Left cardiac atrium (tissue), 4 donors: Measurements from ENCODE around the gene KIF11. TPM values are rescaled to one million over a fixed set of nuclear protein-coding genes. Genes with fewer than 3 reads are reported as not detected.

ENCODE experiments used
- ATAC-seq, 2 donors: fragments of 200-7000 bp; cut with Tn5 transposase; one replicate each; pipeline ENCODE4 v1.9.1; 2020; ENCODE audit warnings: mild to moderate bottlenecking in 2 of 2, moderate library complexity in 2 of 2
- DNase-seq: peaks from one replicate; pipeline ENCODE4 v3.0.0-alpha.2; 2020
- intact Hi-C, 2 donors: fragments of 100-400 bp; cut with DNase I; formaldehyde crosslinking; loops; one replicate each; pipeline versions ENCODE4 v1.14.1 to v1.15.1; 2022 to 2023
- total RNA-seq, 2 donors: library from RNA; stranded (reverse); fragmentation: NEBNext Ultra II Directional; extraction: Animal tissue kit (Norgen Biotek cat#: 25700); gene quantifications; one replicate each; pipeline ENCODE4 v1.2.1, GENCODE V29; 2021
- donor health status: DM: no; HTN: yes; CAD: no.
- donor health status: DM: no; HTN: yes; CAD: no; lungs with severe emphysema.
- donor health status: DM: yes; HTN: yes; CAD: no.
- donor health status: Dilated cardiomyopathy.

Gene KIF11
- total RNA-seq, 2 donors from 2014 or later: 0.39 to 1.6 TPM

DNA sequence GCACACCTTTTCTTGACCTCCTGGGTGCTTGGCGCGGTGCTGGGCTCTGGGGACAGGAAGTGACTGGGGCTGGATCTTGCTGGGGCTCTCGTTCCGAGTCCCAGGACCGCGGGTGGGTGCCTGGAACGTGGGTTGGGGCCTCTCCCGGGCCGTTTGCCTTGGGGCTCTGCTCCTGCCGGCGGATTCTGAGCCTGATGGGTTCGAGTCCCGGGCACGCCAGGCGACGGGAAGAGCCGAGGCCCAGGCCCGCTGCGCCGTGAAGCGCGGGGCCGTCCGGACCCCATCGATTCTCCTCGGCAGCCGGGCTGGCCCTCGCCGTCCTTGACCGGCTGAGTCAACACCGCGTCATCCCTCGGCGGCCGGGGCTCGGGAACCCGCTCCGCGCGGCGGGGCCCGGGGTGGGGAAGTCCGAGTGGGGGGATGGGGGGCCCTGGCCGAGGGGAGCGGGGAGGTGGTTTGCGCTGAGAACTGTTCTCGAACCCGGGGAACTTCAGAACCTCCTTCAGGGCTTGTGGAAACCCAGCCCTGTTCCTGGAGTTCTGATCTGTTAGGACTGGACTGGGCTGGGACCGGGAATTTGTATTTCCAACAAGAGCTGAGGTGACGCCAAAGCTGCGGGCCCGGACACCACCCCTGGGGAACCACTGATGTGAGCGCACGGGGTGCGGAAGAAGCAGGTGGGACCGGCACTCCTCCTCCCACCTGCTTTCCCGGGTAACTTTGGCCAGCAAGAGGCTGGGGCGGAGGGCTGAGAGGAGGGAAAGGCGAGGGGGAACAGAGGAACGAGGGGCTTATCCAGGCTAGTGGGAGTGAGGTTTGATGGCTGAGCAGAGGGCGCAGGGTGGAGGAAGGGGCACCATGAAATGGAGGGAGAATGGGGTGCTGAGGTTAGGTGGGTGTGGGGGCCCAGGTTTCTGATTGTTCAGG lies 103.0 kb downstream of the KIF11 start:
- DNase-seq: no peak
- ATAC-seq: peak in 1 of 2 donors; percentile 44
- intact Hi-C loops: loop anchor here in 1 of 2 donors (10.0 kb wide), 1 partner anchor 119 kb away; no protein-coding TSS in a partner anchor

GRCh38 chr10:92696606-92697383 lies 103.9 kb downstream of the KIF11 start:
- ATAC-seq: no peak
- intact Hi-C loops: loop anchor here in 1 of 2 donors (10.0 kb wide), 1 partner anchor 118 kb away; no protein-coding TSS in a partner anchor
- no peak for DNase-seq

DNA sequence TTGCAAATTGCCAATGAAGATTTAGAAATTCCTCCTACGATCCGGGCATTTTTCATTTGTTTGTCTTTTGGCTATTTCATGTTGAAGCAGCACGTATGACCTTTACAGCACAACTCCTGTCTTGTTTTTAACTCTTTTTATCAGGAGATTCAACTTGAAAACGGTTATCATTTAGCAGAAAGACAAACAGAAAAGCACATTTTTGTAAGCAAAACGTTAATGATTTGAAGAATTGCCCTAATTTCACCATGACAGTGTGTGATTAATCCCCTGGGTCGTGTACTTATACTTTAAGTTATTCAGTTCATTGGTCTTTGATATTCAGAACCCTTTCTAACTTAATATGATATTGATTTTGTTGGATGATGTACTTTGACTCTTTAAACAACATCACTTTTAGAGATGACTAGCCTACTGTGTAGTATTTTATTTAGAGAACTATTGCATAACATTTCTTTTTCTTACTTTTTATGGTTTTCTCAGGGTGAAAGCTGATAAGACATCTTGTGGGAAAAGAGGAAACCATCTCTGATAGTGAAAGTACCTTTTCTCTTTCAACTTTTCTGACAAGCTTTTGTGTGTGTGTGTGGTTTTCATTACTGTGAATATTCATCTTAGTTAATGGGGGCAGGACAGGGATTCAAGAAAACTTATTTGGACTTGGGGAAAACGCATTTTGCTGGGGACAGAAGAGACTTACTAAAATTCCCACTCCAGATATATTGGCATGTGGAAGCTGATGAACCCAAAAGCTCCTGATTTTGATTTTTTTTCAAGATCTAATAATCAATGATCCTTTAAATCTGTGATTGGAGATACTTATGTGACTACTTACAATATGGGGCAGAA lies 105.0 kb downstream of the KIF11 start:
- ATAC-seq (no peak), DNase-seq (no peak)
- intact Hi-C loops: loop anchor here in 1 of 2 donors (10.0 kb wide), 1 partner anchor 117 kb away; no protein-coding TSS in a partner anchor

DNA sequence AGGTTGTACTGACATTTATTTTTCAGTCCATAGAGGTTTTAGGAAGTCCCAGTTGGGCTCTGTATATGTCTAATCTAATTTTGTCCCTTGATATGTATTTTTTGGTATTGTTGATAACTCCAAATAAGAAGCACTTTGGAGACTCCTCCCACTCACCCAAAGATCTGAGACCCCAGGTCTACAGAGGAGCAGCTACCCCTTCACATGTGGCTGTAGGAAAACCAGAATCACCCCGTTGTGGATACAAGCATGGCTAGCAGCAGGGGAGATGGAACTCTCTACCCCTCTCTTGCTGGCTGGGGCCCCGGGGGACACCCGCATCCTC lies 106.2 kb downstream of the KIF11 start:
- DNase-seq: no peak
- peak in 1 of 2 donors; percentile 23 for ATAC-seq
- intact Hi-C loops: loop anchor here in 1 of 2 donors (10.0 kb wide), 1 partner anchor 116 kb away; no protein-coding TSS in a partner anchor

GRCh38 chr10:92699518-92700381 lies 106.8 kb downstream of the KIF11 start:
- ATAC-seq: peak; percentile 68
- DNase-seq: peak; percentile 55
- intact Hi-C loops: loop anchor here in 1 of 2 donors (10.0 kb wide), 1 partner anchor 115 kb away; no protein-coding TSS in a partner anchor

- intact Hi-C loops: no loop called here
Measured at GRCh38 chr10:92702301-92702916, 109.5 kb downstream of the KIF11 start.

More at GRCh38 chr10:92702301-92702916, 109.5 kb downstream of the KIF11 start:
- DNase-seq (no peak), ATAC-seq (no peak)

Other genes with a start within 250 kb of the KIF11 start
- 10 to 100 TPM; 42.4 to 46.1 TPM for gene IDE, start 19.0 kb upstream of the KIF11 start, total RNA-seq
- gene HHEX, start 96.8 kb downstream of the KIF11 start, total RNA-seq: 1 to 10 TPM; 3.7 to 9.0 TPM